ENCODE results near the gene ANKRD35. TPM values are rescaled to one million over a fixed set of nuclear protein-coding genes. Genes with fewer than 3 reads are reported as not detected.

ANKRD35 gene
- total and polyA plus RNA-seq, 9 of the 15 experiments (the other 6 are each of a cell fraction or from before 2014, with no cell fraction given): 0.07 to 0.14 (median 0.07) TPM; not detected in 5

DNA sequence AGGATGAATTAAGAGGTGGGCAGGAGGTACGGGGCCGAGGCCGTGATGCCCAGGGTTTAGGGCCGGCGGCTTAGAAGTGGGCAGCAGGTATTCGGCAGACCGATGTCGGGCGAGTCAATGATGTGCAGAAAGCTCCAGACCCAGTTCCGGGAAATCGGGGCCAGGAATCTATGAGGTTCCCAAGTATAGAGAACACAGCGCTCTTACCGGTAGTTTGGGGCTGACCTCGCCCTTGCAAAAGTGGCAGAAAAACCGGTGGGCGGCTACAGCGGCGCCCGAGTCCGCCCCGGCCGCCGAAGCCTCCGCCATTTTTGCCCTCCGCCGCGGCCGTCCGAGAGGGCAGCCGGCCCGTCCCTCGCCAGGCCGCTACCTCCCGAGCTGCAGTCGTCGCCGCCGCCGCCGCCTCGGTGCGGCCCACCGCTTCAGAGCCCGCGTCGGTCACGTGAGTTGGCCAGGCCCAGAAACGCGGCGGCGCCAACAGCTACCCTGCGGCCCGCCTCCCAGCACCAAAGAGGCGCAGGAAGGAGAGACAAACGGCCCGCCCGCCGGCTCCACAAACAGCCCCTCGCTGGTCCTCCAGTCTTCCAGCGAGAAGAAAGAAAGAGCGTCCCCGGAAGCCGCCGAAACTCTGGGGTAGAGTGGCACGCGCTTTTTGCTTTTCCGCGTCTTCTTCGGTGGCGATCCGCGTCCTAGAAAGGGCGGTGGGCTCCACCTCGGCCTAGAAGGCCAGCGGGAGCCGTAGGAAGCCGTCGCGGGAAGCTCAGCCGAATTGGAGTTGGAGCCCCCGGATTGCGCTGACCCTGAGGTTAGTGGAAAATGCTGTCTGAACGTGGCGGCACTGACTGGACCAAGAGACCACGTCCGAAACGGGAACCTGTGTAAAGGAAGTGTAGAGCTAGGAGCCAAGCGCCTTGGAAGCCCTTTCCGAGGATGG lies 61.8 kb downstream of the ANKRD35 start, which contains the start of the genes POLR3C and RNF115:
Gene POLR3C, plus strand, starts transcription at position 636 of the 934 bp plus-strand sequence. CDS start 1,577 bp downstream, outside the sequence.
Gene RNF115, minus strand, starts transcription at position 531 of the 934 bp plus-strand sequence. Its CDS starts 222 bp downstream, at position 309.
- in situ Hi-C loops (cut with MboI) (no loop called here), intact Hi-C loops (cut with micrococcal nuclease) (loop anchor here (10.0 kb wide), 1 partner anchor 79 kb away; no protein-coding TSS in a partner anchor)
- peak within 1 kb of the TSS; percentile 99 for H3K4me2 ChIP-seq (ENCODE audit: insufficient read depth, low read length)
- H3K79me2 ChIP-seq (ENCODE audit: control insufficient read depth, insufficient read depth, low read length): peaks cover 36% of the 10 kb centered on the region
- no peaks in the 10 kb centered on the region for H3K9me3 ChIP-seq (replicated peaks; ENCODE audit: control insufficient read depth, insufficient read depth, low read depth, low read length)
- no peaks in the 10 kb centered on the region for H4K20me1 ChIP-seq (replicated peaks; ENCODE audit: control insufficient read depth, insufficient read depth, low read length)
- ATAC-seq (peak; percentile 93), FAIRE-seq (no peak), DNase-seq (ENCODE audit: extremely low read depth in 1 of 4, low spot score in 3 of 4) (peak; percentile 87 to 93 (median 87))
- ChIA-PET POLR2A (interaction anchor here (0.6 to 1.4 kb wide), 8 partner anchors 16 to 359 kb away, joined by 3 to 5 read pairs (median 4); partner anchors contain the start of gene NUDT17), CTCF (ENCODE audit: low intra/inter-chr PET ratio) (no interaction called here)
- peaks cover 8 to 20% of the 10 kb centered on the region in 2 experiments for H3K4me1 ChIP-seq (replicated peaks in 1 of 2; ENCODE audit: control insufficient read depth in 2 of 2, insufficient read depth in 2 of 2, low read length in 2 of 2)
- H3K27ac ChIP-seq (ENCODE audit: extremely low read depth, low read depth, low read length): peak within 1 kb of the TSS; percentile 92
- BruUV-seq (replicated peaks): TSS peak; percentile 58
- H3K9me1 ChIP-seq (ENCODE audit: control insufficient read depth, insufficient read depth, low read length): no peaks in the 10 kb centered on the region
- H3K36me3 ChIP-seq (ENCODE audit: control insufficient read depth, insufficient read depth, low read length): peaks cover 31% of the 10 kb centered on the region
- H2AFZ ChIP-seq (ENCODE audit: low read depth, low read length): peak within 1 kb of the TSS; percentile 95
- 1% methylated on average over 67 of the region's 89 CpGs for WGBS (ENCODE audit: insufficient coverage, low coverage, missing lambda C conversion rate)
- peak within 1 kb of the TSS; percentile 77 for H3K4me3 ChIP-seq
- H3K27me3 ChIP-seq (ENCODE audit: control insufficient read depth in 2 of 2, insufficient read depth in 2 of 2, low read length in 2 of 2): no peaks in the 10 kb centered on the region
- peak within 1 kb of the TSS; percentile 96 to 99 for H3K9ac ChIP-seq (ENCODE audit: insufficient read depth in 1 of 2, low read depth in 2 of 2, low read length in 2 of 2)
- TF ChIP-seq ZNF609 (CRISPR knock-in tag; IDR thresholded peaks at IDR 0.05; ENCODE audit: borderline replicate concordance) (no peak; the same call in 1 of the 2 replicates), FOXA1 (IDR thresholded peaks at IDR 0.05; ENCODE audit: borderline replicate concordance) (no peak), PRDM10 (IDR thresholded peaks at IDR 0.05; ENCODE audit: partially characterized antibody) (peak; percentile 58), ZKSCAN1 (IDR thresholded peaks at IDR 0.05; ENCODE audit: low read depth, low read length) (peak; percentile 43; the same call in 1 of the 2 replicates), CHD4 (IDR thresholded peaks at IDR 0.05; ENCODE audit: insufficient read depth, insufficient replicate concordance, low read depth, low read length, poor library complexity, severe bottlenecking) (no peak), SUPT5H (IDR thresholded peaks at IDR 0.05) (peak; percentile 85)
- TF ChIP-seq, protein P1, sequence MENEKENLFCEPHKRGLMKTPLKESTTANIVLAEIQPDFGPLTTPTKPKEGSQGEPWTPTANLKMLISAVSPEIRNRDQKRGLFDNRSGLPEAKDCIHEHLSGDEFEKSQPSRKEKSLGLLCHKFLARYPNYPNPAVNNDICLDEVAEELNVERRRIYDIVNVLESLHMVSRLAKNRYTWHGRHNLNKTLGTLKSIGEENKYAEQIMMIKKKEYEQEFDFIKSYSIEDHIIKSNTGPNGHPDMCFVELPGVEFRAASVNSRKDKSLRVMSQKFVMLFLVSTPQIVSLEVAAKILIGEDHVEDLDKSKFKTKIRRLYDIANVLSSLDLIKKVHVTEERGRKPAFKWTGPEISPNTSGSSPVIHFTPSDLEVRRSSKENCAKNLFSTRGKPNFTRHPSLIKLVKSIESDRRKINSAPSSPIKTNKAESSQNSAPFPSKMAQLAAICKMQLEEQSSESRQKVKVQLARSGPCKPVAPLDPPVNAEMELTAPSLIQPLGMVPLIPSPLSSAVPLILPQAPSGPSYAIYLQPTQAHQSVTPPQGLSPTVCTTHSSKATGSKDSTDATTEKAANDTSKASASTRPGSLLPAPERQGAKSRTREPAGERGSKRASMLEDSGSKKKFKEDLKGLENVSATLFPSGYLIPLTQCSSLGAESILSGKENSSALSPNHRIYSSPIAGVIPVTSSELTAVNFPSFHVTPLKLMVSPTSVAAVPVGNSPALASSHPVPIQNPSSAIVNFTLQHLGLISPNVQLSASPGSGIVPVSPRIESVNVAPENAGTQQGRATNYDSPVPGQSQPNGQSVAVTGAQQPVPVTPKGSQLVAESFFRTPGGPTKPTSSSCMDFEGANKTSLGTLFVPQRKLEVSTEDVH (IDR thresholded peaks at IDR 0.05; ENCODE audit: low read depth, partially characterized antibody): peak; percentile 59
